Measurements from ENCODE around the gene TVP23A. TPM values are rescaled to one million over a fixed set of nuclear protein-coding genes. Genes with fewer than 3 reads are reported as not detected.

Gene TVP23A
- polyA plus RNA-seq, 3 donors: 0.06 to 0.17 (median 0.08) TPM

- no peak overlapping the region for H3K27ac Mint-ChIP-seq
- peaks cover 0 to 2% of the 10 kb centered on the region in 2 donors for H3K36me3 Mint-ChIP-seq
- peaks cover 18% of the 10 kb centered on the region for H3K4me1 Mint-ChIP-seq
Measured at GRCh38 chr16:10822702-10823101, 4.1 kb upstream of the TVP23A start.

GRCh38 chr16:10820546-10820945 is 2.0 kb upstream of the TVP23A start:
- Histone ChIP-seq H3K9ac (ENCODE audit: insufficient read depth, low read length, poor library complexity, severe bottlenecking) (no peak overlapping the region), H3K79me2 (ENCODE audit: insufficient read depth, low read length) (no peaks in the 10 kb centered on the region), H3K36me3 (replicated peaks in 1 of 2; ENCODE audit: control insufficient read depth in 1 of 2, insufficient read depth in 2 of 2, low read length in 2 of 2) (no peaks in the 10 kb centered on the region), H3K27ac (ENCODE audit: low read depth in 1 of 2, low read length in 2 of 2) (no peak overlapping the region), H3K9me3 (replicated peaks in 1 of 2; ENCODE audit: control insufficient read depth in 1 of 2, insufficient read depth in 1 of 2, low read length in 2 of 2) (no peaks in the 10 kb centered on the region), H2AFZ (ENCODE audit: insufficient read depth, low read depth, low read length, poor library complexity, severe bottlenecking) (no peak overlapping the region), H3K4me3 (replicated peaks in 1 of 3; ENCODE audit: low read depth in 2 of 3, low read length in 3 of 3) (no peak overlapping the region), H3K27me3 (ENCODE audit: control insufficient read depth in 2 of 2, insufficient read depth in 2 of 2, low read length in 2 of 2) (peaks cover 7 to 18% of the 10 kb centered on the region in 2 donors), H3K4me2 (replicated peaks; ENCODE audit: extremely low read depth, low read length, poor library complexity, severe bottlenecking) (no peak overlapping the region), H4K20me1 (ENCODE audit: insufficient read depth, low read length) (no peaks in the 10 kb centered on the region), H3K4me1 (ENCODE audit: control insufficient read depth in 1 of 2, insufficient read depth in 2 of 2, low read length in 2 of 2) (peaks cover 0 to 6% of the 10 kb centered on the region in 2 donors)
- intact Hi-C loops (cut with micrococcal nuclease): no loop called here
- Mint-ChIP-seq H3K4me1 (peaks cover 9% of the 10 kb centered on the region), H3K4me3 (no peak overlapping the region), H3K36me3 (peaks cover 5% of the 10 kb centered on the region in 2 donors), H3K9me3 (peaks cover 0 to 5% (median 0%) of the 10 kb centered on the region in 7 donors), H3K27ac (no peak overlapping the region), H3K27me3 (ENCODE audit: low read depth in 3 of 3) (peaks cover 18 to 26% (median 21%) of the 10 kb centered on the region in 3 donors)
- no peak for DNase-seq
- TF ChIP-seq CTCF (IDR thresholded peaks at IDR 0.05): no peak
- no CpG with 5 or more reads among the region's 1 CpG for WGBS (ENCODE audit: insufficient coverage)

More at GRCh38 chr16:10822702-10823101, 4.1 kb upstream of the TVP23A start:
- Histone ChIP-seq H3K79me2 (ENCODE audit: insufficient read depth, low read length) (no peaks in the 10 kb centered on the region), H4K20me1 (ENCODE audit: insufficient read depth, low read length) (no peaks in the 10 kb centered on the region), H3K4me2 (replicated peaks; ENCODE audit: extremely low read depth, low read length, poor library complexity, severe bottlenecking) (no peak overlapping the region), H3K4me1 (ENCODE audit: control insufficient read depth in 1 of 2, insufficient read depth in 2 of 2, low read length in 2 of 2) (peaks cover 4 to 10% of the 10 kb centered on the region in 2 donors), H3K27ac (ENCODE audit: low read depth in 1 of 2, low read length in 2 of 2) (no peak overlapping the region), H3K27me3 (ENCODE audit: control insufficient read depth in 2 of 2, insufficient read depth in 2 of 2, low read length in 2 of 2) (peaks cover 7 to 15% of the 10 kb centered on the region in 2 donors), H3K9ac (ENCODE audit: insufficient read depth, low read length, poor library complexity, severe bottlenecking) (no peak overlapping the region), H2AFZ (ENCODE audit: insufficient read depth, low read depth, low read length, poor library complexity, severe bottlenecking) (no peak overlapping the region), H3K4me3 (replicated peaks in 1 of 3; ENCODE audit: low read depth in 2 of 3, low read length in 3 of 3) (no peak overlapping the region), H3K9me3 (replicated peaks in 1 of 2; ENCODE audit: control insufficient read depth in 1 of 2, insufficient read depth in 1 of 2, low read length in 2 of 2) (no peaks in the 10 kb centered on the region), H3K36me3 (replicated peaks in 1 of 2; ENCODE audit: control insufficient read depth in 1 of 2, insufficient read depth in 2 of 2, low read length in 2 of 2) (no peaks in the 10 kb centered on the region)
- 95% methylated on average over 6 of the region's 7 CpGs for WGBS (ENCODE audit: insufficient coverage)
- Mint-ChIP-seq H3K4me3 (no peak overlapping the region), H3K27me3 (ENCODE audit: low read depth in 3 of 3) (peaks cover 15 to 22% (median 16%) of the 10 kb centered on the region in 3 donors), H3K9me3 (peaks cover 0 to 6% (median 0%) of the 10 kb centered on the region in 7 donors)
- intact Hi-C loops (cut with micrococcal nuclease): no loop called here
- no peak for DNase-seq
- TF ChIP-seq CTCF (IDR thresholded peaks at IDR 0.05): no peak
